Measurements from ENCODE around the gene TRIM8.
A peak's percentile ranks its signal among the peaks of the same experiment; 100 is the strongest.

Gene TRIM8

DNA sequence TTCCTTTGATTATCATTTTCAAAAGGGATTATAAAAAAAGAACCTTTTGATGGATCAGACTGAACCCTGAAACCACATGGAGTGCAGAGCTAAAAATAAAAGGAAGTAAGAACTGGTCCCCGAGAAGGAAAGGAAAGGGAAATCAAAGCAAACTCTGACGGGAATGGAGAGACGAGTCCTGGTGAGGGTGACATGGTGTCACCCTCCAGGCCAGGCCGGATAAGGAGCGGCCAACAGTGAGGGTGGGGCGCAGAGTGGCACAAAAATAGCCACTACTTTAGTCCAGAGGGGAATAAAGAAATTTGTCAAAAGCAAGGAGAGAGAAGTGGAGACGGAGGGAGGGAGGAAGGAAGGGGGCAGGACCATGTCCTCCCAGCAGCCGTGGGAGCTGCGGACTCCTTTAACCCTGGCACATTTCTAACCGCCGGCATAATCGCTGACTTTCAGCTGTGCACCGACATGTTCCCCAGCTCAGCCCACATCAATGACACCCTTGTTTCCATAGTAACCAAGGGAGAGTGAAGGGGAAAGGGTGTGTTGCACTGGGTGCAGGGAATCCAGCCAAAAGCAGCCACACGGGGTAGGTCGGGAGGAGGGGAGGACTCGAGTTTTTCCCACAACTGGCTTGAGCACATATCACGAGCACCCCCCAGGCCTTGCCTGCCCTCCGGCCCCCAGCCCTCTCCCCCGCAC is 29.7 kb downstream of the TRIM8 start:
- Histone ChIP-seq H3K27ac (ENCODE audit: low read depth, low read length) (no peak overlapping the region), H3K9me3 (ENCODE audit: control insufficient read depth, insufficient read depth, low read depth, low read length) (no peaks in the 10 kb centered on the region), H3K4me3 (ENCODE audit: low read depth, low read length) (peak overlapping the region; percentile 28; the same call in 1 of the 2 replicates), H3K9ac (ENCODE audit: low read length) (no peak overlapping the region), H3K4me1 (ENCODE audit: control insufficient read depth, insufficient read depth, low read length) (peaks cover 79% of the 10 kb centered on the region), H3K27me3 (ENCODE audit: control insufficient read depth, insufficient read depth, low read length) (no peaks in the 10 kb centered on the region), H3K36me3 (ENCODE audit: control insufficient read depth, insufficient read depth, low read length) (no peaks in the 10 kb centered on the region)

DNA sequence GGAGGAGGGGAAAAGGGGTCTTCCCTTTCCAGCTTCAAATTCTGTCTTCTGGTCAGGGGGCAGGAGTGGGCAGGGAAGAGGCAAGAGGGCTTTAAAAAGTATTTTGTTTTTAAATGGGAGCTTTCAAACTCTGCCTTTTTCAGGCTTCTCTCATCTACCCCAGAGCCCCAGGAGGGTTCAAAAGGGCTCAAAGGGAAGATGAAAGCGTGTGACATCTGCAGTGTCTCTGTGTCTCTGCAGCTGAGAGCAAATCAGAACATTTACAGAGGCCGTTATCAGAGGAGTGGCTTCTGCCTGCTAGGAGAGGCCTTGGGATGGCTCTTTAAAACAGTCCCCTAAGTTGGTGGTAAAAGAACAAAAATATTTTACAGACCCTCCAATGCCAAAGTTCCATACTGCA is 30.3 kb downstream of the TRIM8 start:
- H3K4me3 ChIP-seq (ENCODE audit: low read depth, low read length), result peak overlapping the region; percentile 28; the same call in 1 of the 2 replicates
- no peaks in the 10 kb centered on the region for H3K36me3 ChIP-seq (ENCODE audit: control insufficient read depth, insufficient read depth, low read length)
- H3K9me3 ChIP-seq (ENCODE audit: control insufficient read depth, insufficient read depth, low read depth, low read length), result no peaks in the 10 kb centered on the region
- H3K27ac ChIP-seq (ENCODE audit: low read depth, low read length), result no peak overlapping the region
- no peak overlapping the region for H3K9ac ChIP-seq (ENCODE audit: low read length)
- H3K4me1 ChIP-seq (ENCODE audit: control insufficient read depth, insufficient read depth, low read length), result peaks cover 79% of the 10 kb centered on the region
- no peaks in the 10 kb centered on the region for H3K27me3 ChIP-seq (ENCODE audit: control insufficient read depth, insufficient read depth, low read length)

- Histone ChIP-seq H3K4me3 (ENCODE audit: low read depth, low read length) (no peak overlapping the region), H3K27me3 (ENCODE audit: control insufficient read depth, insufficient read depth, low read length) (no peaks in the 10 kb centered on the region), H3K27ac (ENCODE audit: low read depth, low read length) (peak overlapping the region; percentile 39; the same call in 1 of the 2 replicates), H3K9me3 (ENCODE audit: control insufficient read depth, insufficient read depth, low read depth, low read length) (no peaks in the 10 kb centered on the region), H3K9ac (ENCODE audit: low read length) (peak overlapping the region; percentile 17), H3K36me3 (ENCODE audit: control insufficient read depth, insufficient read depth, low read length) (no peaks in the 10 kb centered on the region), H3K4me1 (ENCODE audit: control insufficient read depth, insufficient read depth, low read length) (peaks cover 73% of the 10 kb centered on the region)
These were observed 30.9 kb downstream of the TRIM8 start for GRCh38 chr10:102675011-102675665.

DNA sequence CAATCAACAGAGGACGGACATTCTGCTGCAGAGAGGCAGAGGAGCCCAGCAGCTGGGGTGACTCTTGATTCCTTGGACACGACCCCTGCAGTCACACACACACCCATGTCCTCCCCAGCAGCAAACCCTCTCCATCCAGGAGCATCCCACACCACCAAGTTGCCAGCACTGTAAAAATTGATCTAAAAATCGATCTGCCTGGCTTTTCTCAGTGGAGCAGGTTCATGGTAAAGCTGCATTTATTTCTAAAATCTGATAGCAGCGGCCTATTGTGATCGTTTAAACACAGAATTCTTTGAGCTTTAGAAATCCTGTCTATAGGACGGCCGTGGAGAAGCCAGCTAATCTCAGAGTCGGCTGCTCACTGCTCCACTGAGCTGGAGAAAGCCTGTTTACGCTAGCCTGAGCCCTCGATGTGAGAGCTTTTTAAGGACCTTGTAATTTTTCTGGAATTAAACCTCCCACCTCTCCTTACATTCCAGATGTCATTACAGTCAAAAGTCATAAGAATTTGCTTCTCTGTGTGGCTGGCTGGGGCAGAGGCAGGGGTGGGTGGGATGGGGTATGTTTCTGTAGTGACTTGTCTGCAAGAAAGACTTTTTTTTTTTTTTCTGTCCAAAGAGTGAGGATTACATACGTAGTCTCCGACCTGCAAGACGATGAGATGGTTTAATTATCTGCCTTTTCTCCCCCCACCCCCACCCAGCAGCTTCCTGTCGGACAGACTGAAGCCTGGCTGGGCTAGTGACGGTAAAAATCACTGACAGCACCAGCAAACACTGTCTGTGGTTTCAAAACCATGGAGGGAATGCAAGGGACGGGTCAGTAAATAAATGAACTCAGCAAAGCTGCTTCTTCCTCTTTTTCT is 31.6 kb downstream of the TRIM8 start:
- Histone ChIP-seq H3K27ac (ENCODE audit: low read depth, low read length) (0 out of 2 replicates have a peak overlapping the region, but pooled peaks have one; percentile 39), H3K36me3 (ENCODE audit: control insufficient read depth, insufficient read depth, low read length) (0 out of 2 replicates have a peak, but pooled peaks cover 4% of the 10 kb centered on the region), H3K4me3 (ENCODE audit: low read depth, low read length) (no peak overlapping the region), H3K4me1 (ENCODE audit: control insufficient read depth, insufficient read depth, low read length) (peaks cover 66% of the 10 kb centered on the region), H3K9me3 (ENCODE audit: control insufficient read depth, insufficient read depth, low read depth, low read length) (no peaks in the 10 kb centered on the region), H3K9ac (ENCODE audit: low read length) (peak overlapping the region; percentile 17), H3K27me3 (ENCODE audit: control insufficient read depth, insufficient read depth, low read length) (no peaks in the 10 kb centered on the region)

DNA sequence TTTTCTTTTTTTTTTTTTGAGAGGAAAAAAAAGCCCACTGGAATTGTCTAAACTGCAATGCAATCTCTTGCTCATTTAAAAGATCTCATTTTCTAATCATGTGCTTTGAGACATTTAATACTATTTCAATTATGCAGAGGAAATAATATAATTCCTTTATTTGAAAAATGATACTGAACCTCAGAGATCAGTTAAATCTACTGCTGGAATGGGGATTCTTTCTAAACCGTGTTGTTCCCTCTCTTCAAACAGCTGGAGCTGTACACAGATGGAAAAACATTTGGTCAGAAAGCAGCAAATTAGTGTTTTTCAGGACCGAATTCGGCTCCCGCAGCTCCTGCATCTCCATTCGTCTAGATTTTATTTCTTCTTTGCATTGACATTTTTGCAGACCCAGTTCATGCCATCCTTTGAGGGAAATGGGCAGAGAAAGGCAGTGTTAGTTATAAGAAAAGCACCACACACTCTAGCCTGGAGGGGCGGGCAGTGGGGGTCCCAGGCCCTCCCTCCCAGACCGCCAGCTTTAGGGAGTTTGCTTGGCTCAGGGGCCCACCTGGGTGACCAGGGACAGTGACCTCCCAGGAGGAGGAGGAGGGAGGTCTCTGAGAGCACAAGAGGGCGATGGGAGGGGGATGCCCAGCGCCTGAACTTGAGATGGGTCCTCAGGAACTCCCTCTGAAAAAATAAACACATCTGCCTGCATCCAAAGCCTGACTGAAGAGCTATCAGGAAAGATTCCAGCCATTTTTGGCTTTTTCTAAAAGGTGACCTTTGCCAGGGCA is 32.4 kb downstream of the TRIM8 start:
- H3K27ac ChIP-seq (ENCODE audit: low read depth, low read length), result no peak overlapping the region

DNA sequence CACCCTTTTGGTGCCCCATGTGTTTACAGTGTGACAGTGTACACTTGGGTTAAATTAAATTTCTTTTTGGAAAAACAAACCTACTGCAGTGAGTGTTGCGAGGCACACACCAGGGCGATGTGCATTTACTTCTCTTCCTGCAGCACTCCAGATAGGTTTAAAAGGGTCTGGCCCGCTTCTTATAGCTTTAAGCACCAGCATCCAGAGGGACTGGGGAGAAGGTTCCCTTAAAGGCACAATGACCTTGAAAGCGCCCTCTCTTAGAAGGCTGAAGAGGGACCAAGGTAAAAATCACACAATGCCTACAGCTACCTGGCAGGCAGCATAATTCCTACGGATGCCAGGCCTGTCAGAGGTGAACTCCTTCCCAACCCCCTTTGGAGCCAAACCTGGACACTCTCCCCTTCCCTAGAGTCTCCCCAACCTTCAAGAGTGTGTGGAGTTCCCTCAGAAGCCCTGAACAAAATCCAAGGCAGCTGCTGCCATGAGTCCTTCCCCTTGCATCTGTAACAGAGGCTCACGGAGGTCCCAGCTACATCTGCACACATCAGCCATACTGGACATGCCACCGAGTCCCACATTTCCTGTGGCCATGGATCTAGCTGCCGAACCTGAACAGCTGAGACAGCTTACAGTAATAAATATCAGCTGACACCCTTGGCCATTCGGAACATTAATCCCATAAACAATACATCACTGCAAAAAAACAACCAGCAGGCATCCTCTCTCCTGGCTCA is 33.2 kb downstream of the TRIM8 start:
- peaks cover 13% of the 10 kb centered on the region; the same call in 1 of the 2 replicates for H3K36me3 ChIP-seq (ENCODE audit: control insufficient read depth, insufficient read depth, low read length)
- H3K27ac ChIP-seq (ENCODE audit: low read depth, low read length), result no peak overlapping the region
- no peak overlapping the region for H3K9ac ChIP-seq (ENCODE audit: low read length)
- H3K27me3 ChIP-seq (ENCODE audit: control insufficient read depth, insufficient read depth, low read length), result no peaks in the 10 kb centered on the region
- no peak overlapping the region for H3K4me3 ChIP-seq (ENCODE audit: low read depth, low read length)
- no peaks in the 10 kb centered on the region for H3K9me3 ChIP-seq (ENCODE audit: control insufficient read depth, insufficient read depth, low read depth, low read length)
- H3K4me1 ChIP-seq (ENCODE audit: control insufficient read depth, insufficient read depth, low read length), result peaks cover 62% of the 10 kb centered on the region

More for the DNA sequence above, 32.4 kb downstream of the TRIM8 start:
- no peaks in the 10 kb centered on the region for H3K27me3 ChIP-seq (ENCODE audit: control insufficient read depth, insufficient read depth, low read length)
- no peaks in the 10 kb centered on the region for H3K9me3 ChIP-seq (ENCODE audit: control insufficient read depth, insufficient read depth, low read depth, low read length)
- H3K4me1 ChIP-seq (ENCODE audit: control insufficient read depth, insufficient read depth, low read length), result peaks cover 62% of the 10 kb centered on the region
- H3K36me3 ChIP-seq (ENCODE audit: control insufficient read depth, insufficient read depth, low read length), result peaks cover 8% of the 10 kb centered on the region; the same call in 1 of the 2 replicates
- H3K9ac ChIP-seq (ENCODE audit: low read length), result no peak overlapping the region
- H3K4me3 ChIP-seq (ENCODE audit: low read depth, low read length), result no peak overlapping the region

DNA sequence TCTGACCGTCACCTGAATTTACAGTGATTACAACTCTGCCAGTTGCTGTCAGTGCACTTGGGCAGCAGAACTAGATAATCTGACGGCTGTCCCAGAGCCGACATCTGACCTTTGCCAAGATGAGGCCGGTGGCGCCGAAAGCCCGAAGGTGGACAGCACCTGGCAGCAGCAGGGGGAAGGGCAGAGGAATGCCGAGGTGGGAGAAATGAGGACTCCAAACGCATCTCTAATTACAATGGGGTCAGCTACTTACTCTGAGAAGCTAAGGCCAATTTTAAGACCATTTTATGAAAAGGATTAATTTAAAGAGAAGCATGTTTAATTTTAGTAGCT is 33.8 kb downstream of the TRIM8 start:
- Histone ChIP-seq H3K36me3 (ENCODE audit: control insufficient read depth, insufficient read depth, low read length) (peaks cover 13% of the 10 kb centered on the region; the same call in 1 of the 2 replicates), H3K4me1 (ENCODE audit: control insufficient read depth, insufficient read depth, low read length) (peaks cover 62% of the 10 kb centered on the region), H3K27ac (ENCODE audit: low read depth, low read length) (no peak overlapping the region), H3K27me3 (ENCODE audit: control insufficient read depth, insufficient read depth, low read length) (no peaks in the 10 kb centered on the region), H3K9me3 (ENCODE audit: control insufficient read depth, insufficient read depth, low read depth, low read length) (no peaks in the 10 kb centered on the region), H3K4me3 (ENCODE audit: low read depth, low read length) (no peak overlapping the region), H3K9ac (ENCODE audit: low read length) (no peak overlapping the region)

DNA sequence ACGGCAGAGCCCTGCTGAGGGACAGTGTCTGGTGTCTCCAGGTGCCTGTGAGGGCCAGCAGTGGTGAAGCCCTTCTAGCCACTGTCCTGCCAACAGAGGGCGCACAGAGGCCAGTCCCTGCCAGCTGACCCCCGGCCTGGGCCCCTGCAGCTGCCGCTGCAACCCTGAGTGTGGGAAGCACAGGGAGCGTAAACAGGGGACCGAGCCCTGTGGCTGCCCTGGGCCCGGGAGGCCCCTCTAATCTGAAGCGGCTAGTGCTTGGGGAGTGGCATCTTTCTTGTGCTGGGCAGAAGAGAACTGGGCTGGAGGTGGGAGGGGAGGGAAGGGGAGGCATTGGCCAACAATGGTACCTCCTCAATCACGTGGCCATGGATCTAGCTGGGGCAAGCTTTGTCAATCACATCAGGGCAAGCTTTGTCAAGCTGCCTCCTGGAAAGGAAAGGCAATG is 34.6 kb downstream of the TRIM8 start:
- Histone ChIP-seq H3K4me1 (ENCODE audit: control insufficient read depth, insufficient read depth, low read length) (peaks cover 54% of the 10 kb centered on the region), H3K4me3 (ENCODE audit: low read depth, low read length) (peak overlapping the region; percentile 31), H3K9me3 (ENCODE audit: control insufficient read depth, insufficient read depth, low read depth, low read length) (no peaks in the 10 kb centered on the region), H3K9ac (ENCODE audit: low read length) (no peak overlapping the region), H3K27me3 (ENCODE audit: control insufficient read depth, insufficient read depth, low read length) (no peaks in the 10 kb centered on the region), H3K36me3 (ENCODE audit: control insufficient read depth, insufficient read depth, low read length) (peaks cover 13% of the 10 kb centered on the region; the same call in 1 of the 2 replicates), H3K27ac (ENCODE audit: low read depth, low read length) (no peak overlapping the region)

- Histone ChIP-seq H3K36me3 (ENCODE audit: control insufficient read depth, insufficient read depth, low read length) (peaks cover 13% of the 10 kb centered on the region; the same call in 1 of the 2 replicates), H3K9me3 (ENCODE audit: control insufficient read depth, insufficient read depth, low read depth, low read length) (no peaks in the 10 kb centered on the region), H3K4me1 (ENCODE audit: control insufficient read depth, insufficient read depth, low read length) (peaks cover 47% of the 10 kb centered on the region), H3K4me3 (ENCODE audit: low read depth, low read length) (no peak overlapping the region), H3K27ac (ENCODE audit: low read depth, low read length) (no peak overlapping the region), H3K9ac (ENCODE audit: low read length) (no peak overlapping the region), H3K27me3 (ENCODE audit: control insufficient read depth, insufficient read depth, low read length) (no peaks in the 10 kb centered on the region)
These were observed 35.3 kb downstream of the TRIM8 start for GRCh38 chr10:102679596-102679995.

GRCh38 chr10:102681696-102682095 is 37.4 kb downstream of the TRIM8 start:
- Histone ChIP-seq H3K4me3 (ENCODE audit: low read depth, low read length) (no peak overlapping the region), H3K4me1 (ENCODE audit: control insufficient read depth, insufficient read depth, low read length) (peaks cover 26% of the 10 kb centered on the region), H3K9ac (ENCODE audit: low read length) (no peak overlapping the region)

More at GRCh38 chr10:102681696-102682095, 37.4 kb downstream of the TRIM8 start:
- H3K27me3 ChIP-seq (ENCODE audit: control insufficient read depth, insufficient read depth, low read length), result no peaks in the 10 kb centered on the region
- H3K27ac ChIP-seq (ENCODE audit: low read depth, low read length), result no peak overlapping the region
- H3K9me3 ChIP-seq (ENCODE audit: control insufficient read depth, insufficient read depth, low read depth, low read length), result no peaks in the 10 kb centered on the region
- H3K36me3 ChIP-seq (ENCODE audit: control insufficient read depth, insufficient read depth, low read length), result peaks cover 20% of the 10 kb centered on the region
